ENCODE data around the gene VILL.

GRCh38 chr3:37988931-37989525, 1.6 kb upstream of the VILL start:
- no peak for TF ChIP-seq CTCF (IDR thresholded peaks at IDR 0.05 in 8 of 11, conservative IDR thresholded peaks at IDR 0.05 in 3 of 11)
- no peak for TF ChIP-seq POLR2A (IDR thresholded peaks at IDR 0.05)
- TF ChIP-seq POLR2AphosphoS5 (IDR thresholded peaks at IDR 0.05): no peak
